Stimulated activated naive CD8-positive, alpha-beta T cell treated with anti-CD3 and anti-CD28 coated beads, Interleukin-15, amount 100 ng/mL, for 72 hours (primary cell): ENCODE measurements around the gene DIP2A.
"Not testable (repeated sequence)": the region's sequence is repeated elsewhere in the genome, so short reads cannot be mapped to it uniquely, and the experiment has no call there.

Source experiments
- ATAC-seq: fragments of 150-1000 bp; cut with Tn5 transposase; 2 replicates; pipeline ENCODE4 v1.10.0; 2021; ENCODE audit warnings: mild to moderate bottlenecking, moderate library complexity
- DNase-seq, 2 donors: peaks; one replicate each; pipeline ENCODE4 v3.0.0; 2021 to 2022
- H3K27ac Mint-ChIP-seq, 2 donors: one replicate each; pipeline ENCODE4 v1.8.0; 2022; ENCODE audit warnings: mild to moderate bottlenecking in 2 of 2, mixed read lengths in 2 of 2, moderate library complexity in 2 of 2
- H3K27me3 Mint-ChIP-seq: one replicate; pipeline ENCODE4 v1.8.0; 2022; ENCODE audit warnings: mixed read lengths
- H3K4me1 Mint-ChIP-seq: one replicate; pipeline ENCODE4 v1.8.0; 2022; ENCODE audit warnings: mild to moderate bottlenecking, mixed read lengths
- H3K4me3 Mint-ChIP-seq, 2 donors: one replicate each; pipeline ENCODE4 v1.8.0; 2022; ENCODE audit warnings: mild to moderate bottlenecking in 2 of 2, mixed read lengths in 2 of 2, moderate library complexity in 1 of 2
- H3K9me3 Mint-ChIP-seq, 2 donors: one replicate each; pipeline ENCODE4 v1.8.0; 2022; ENCODE audit warnings: mixed read lengths in 2 of 2

Gene DIP2A

GRCh38 chr21:46454634-46455390, 3.9 kb upstream of the DIP2A start:
- Mint-ChIP-seq H3K9me3 (no peaks in the 10 kb centered on the region), H3K27ac (no peak overlapping the region)

GRCh38 chr21:46455575-46456385, 2.9 kb upstream of the DIP2A start:
- H3K4me1 Mint-ChIP-seq: peaks cover 38% of the 10 kb centered on the region
- DNase-seq (no peak), ATAC-seq (no peak)
- H3K4me3 Mint-ChIP-seq: peak overlapping the region; percentile 8 to 37
- no peaks in the 10 kb centered on the region for H3K9me3 Mint-ChIP-seq
- H3K27ac Mint-ChIP-seq: peak overlapping the region in 1 of 2 donors; percentile 40
- H3K27me3 Mint-ChIP-seq: no peaks in the 10 kb centered on the region

More at GRCh38 chr21:46454634-46455390, 3.9 kb upstream of the DIP2A start:
- no peak for DNase-seq
- Mint-ChIP-seq H3K4me1 (peaks cover 36% of the 10 kb centered on the region), H3K27me3 (no peaks in the 10 kb centered on the region), H3K4me3 (no peak overlapping the region)
- no peak for ATAC-seq

GRCh38 chr21:46456750-46457149, 1.9 kb upstream of the DIP2A start:
- H3K27me3 Mint-ChIP-seq: no peaks in the 10 kb centered on the region
- peaks cover 39% of the 10 kb centered on the region for H3K4me1 Mint-ChIP-seq
- peak overlapping the region in 1 of 2 donors; percentile 63 for H3K27ac Mint-ChIP-seq

GRCh38 chr21:46457801-46458314, 833 bp upstream of the DIP2A start:
- peak; percentile 51 for ATAC-seq
- H3K27me3 Mint-ChIP-seq: no peaks in the 10 kb centered on the region
- peak overlapping the region; percentile 86 to 92 for H3K4me3 Mint-ChIP-seq
- peak in 1 of 2 donors; percentile 61 for DNase-seq
- peak overlapping the region; percentile 93 to 98 for H3K27ac Mint-ChIP-seq
- H3K9me3 Mint-ChIP-seq: no peaks in the 10 kb centered on the region
- H3K4me1 Mint-ChIP-seq: peaks cover 49% of the 10 kb centered on the region

More at GRCh38 chr21:46456750-46457149, 1.9 kb upstream of the DIP2A start:
- ATAC-seq (no peak), DNase-seq (no peak)
- H3K4me3 Mint-ChIP-seq: peak overlapping the region; percentile 51 to 86
- H3K9me3 Mint-ChIP-seq: no peaks in the 10 kb centered on the region

- Mint-ChIP-seq H3K27ac (peak overlapping the region; percentile 93 to 94), H3K4me1 (peaks cover 53% of the 10 kb centered on the region)
These were observed 299 bp downstream of the DIP2A start for GRCh38 chr21:46459024-46459355.

GRCh38 chr21:46459356-46460112, 843 bp downstream of the DIP2A start:
- H3K9me3 Mint-ChIP-seq: no peaks in the 10 kb centered on the region
- DNase-seq (peak in 1 of 2 donors; percentile 15), ATAC-seq (no peak)
- H3K4me3 Mint-ChIP-seq: peak overlapping the region; percentile 91 to 94
- no peaks in the 10 kb centered on the region for H3K27me3 Mint-ChIP-seq
- H3K4me1 Mint-ChIP-seq: peaks cover 53% of the 10 kb centered on the region
- H3K27ac Mint-ChIP-seq: peak overlapping the region; percentile 93 to 94

More at GRCh38 chr21:46459024-46459355, 299 bp downstream of the DIP2A start:
- no peak for ATAC-seq
- Mint-ChIP-seq H3K27me3 (no peaks in the 10 kb centered on the region), H3K9me3 (no peaks in the 10 kb centered on the region), H3K4me3 (peak overlapping the region; percentile 88 to 91)
- DNase-seq: no peak

GRCh38 chr21:46461909-46462308, 3.2 kb downstream of the DIP2A start:
- Mint-ChIP-seq H3K9me3 (no peaks in the 10 kb centered on the region), H3K27ac (peak overlapping the region in 1 of 2 donors; percentile 51), H3K4me3 (no peak overlapping the region), H3K4me1 (peaks cover 35% of the 10 kb centered on the region), H3K27me3 (no peaks in the 10 kb centered on the region)
- DNase-seq (no peak), ATAC-seq (no peak)

GRCh38 chr21:46465153-46465552, 6.5 kb downstream of the DIP2A start:
- H3K9me3 Mint-ChIP-seq, H3K4me3 Mint-ChIP-seq, H3K27ac Mint-ChIP-seq, H3K27me3 Mint-ChIP-seq, ATAC-seq, DNase-seq: not testable (repeated sequence)
- H3K4me1 Mint-ChIP-seq: peaks cover 45% of the 10 kb centered on the region

GRCh38 chr21:46465651-46466050, 7.0 kb downstream of the DIP2A start:
- no peak for ATAC-seq
- H3K27ac Mint-ChIP-seq: no peak overlapping the region
- H3K9me3 Mint-ChIP-seq: no peaks in the 10 kb centered on the region
- no peaks in the 10 kb centered on the region for H3K27me3 Mint-ChIP-seq
- H3K4me3 Mint-ChIP-seq: no peak overlapping the region
- H3K4me1 Mint-ChIP-seq: peaks cover 42% of the 10 kb centered on the region
- DNase-seq: no peak

- ATAC-seq (peak; percentile 93), DNase-seq (no peak)
- H3K4me3 Mint-ChIP-seq: no peak overlapping the region
- H3K27me3 Mint-ChIP-seq: no peaks in the 10 kb centered on the region
- H3K4me1 Mint-ChIP-seq: peaks cover 40% of the 10 kb centered on the region
- H3K27ac Mint-ChIP-seq: peak overlapping the region; percentile 15 to 71
- no peaks in the 10 kb centered on the region for H3K9me3 Mint-ChIP-seq
These were observed 9.6 kb downstream of the DIP2A start for GRCh38 chr21:46468108-46468774.

- H3K9me3 Mint-ChIP-seq: no peaks in the 10 kb centered on the region
- DNase-seq: no peak
- no peak overlapping the region for H3K4me3 Mint-ChIP-seq
- ATAC-seq: no peak
- peaks cover 48% of the 10 kb centered on the region for H3K4me1 Mint-ChIP-seq
- H3K27ac Mint-ChIP-seq: no peak overlapping the region
- H3K27me3 Mint-ChIP-seq: no peaks in the 10 kb centered on the region
These were observed 10.6 kb downstream of the DIP2A start for GRCh38 chr21:46469275-46469674.

- no peaks in the 10 kb centered on the region for H3K27me3 Mint-ChIP-seq
- no peak overlapping the region for H3K4me3 Mint-ChIP-seq
- H3K27ac Mint-ChIP-seq: no peak overlapping the region
- no peaks in the 10 kb centered on the region for H3K9me3 Mint-ChIP-seq
- ATAC-seq (no peak), DNase-seq (no peak)
- H3K4me1 Mint-ChIP-seq: peaks cover 46% of the 10 kb centered on the region
These were observed 12.8 kb downstream of the DIP2A start for GRCh38 chr21:46471514-46471913.

- Mint-ChIP-seq H3K4me3 (no peak overlapping the region), H3K27me3 (no peaks in the 10 kb centered on the region), H3K27ac (no peak overlapping the region), H3K9me3 (no peaks in the 10 kb centered on the region), H3K4me1 (peaks cover 46% of the 10 kb centered on the region)
- no peak for ATAC-seq
- no peak for DNase-seq
These were observed 13.6 kb downstream of the DIP2A start for GRCh38 chr21:46472246-46472645.

- ATAC-seq: no peak
- no peak for DNase-seq
These were observed 15.7 kb downstream of the DIP2A start for GRCh38 chr21:46474382-46474781.

GRCh38 chr21:46475296-46475695, 16.6 kb downstream of the DIP2A start:
- ATAC-seq (no peak), DNase-seq (no peak)
- Mint-ChIP-seq H3K9me3 (no peaks in the 10 kb centered on the region), H3K4me1 (peaks cover 40% of the 10 kb centered on the region), H3K27me3 (no peaks in the 10 kb centered on the region), H3K27ac (no peak overlapping the region), H3K4me3 (no peak overlapping the region)

More at GRCh38 chr21:46474382-46474781, 15.7 kb downstream of the DIP2A start:
- no peak overlapping the region for H3K4me3 Mint-ChIP-seq
- H3K9me3 Mint-ChIP-seq: no peaks in the 10 kb centered on the region
- no peaks in the 10 kb centered on the region for H3K27me3 Mint-ChIP-seq
- peaks cover 34% of the 10 kb centered on the region for H3K4me1 Mint-ChIP-seq
- peak overlapping the region in 1 of 2 donors; percentile 66 for H3K27ac Mint-ChIP-seq
